ENCODE data around the gene SLC33A1.
A peak's percentile ranks its signal among the peaks of the same experiment; 100 is the strongest.

GRCh38 chr3:155805802-155806618 is 48.2 kb downstream of the SLC33A1 start, which contains the start of gene C3orf33:
- TF ChIP-seq IRF2 (CRISPR knock-in tag; IDR thresholded peaks at IDR 0.05; ENCODE audit: borderline replicate concordance, low read depth) (no peak), NR1H2 (CRISPR knock-in tag; IDR thresholded peaks at IDR 0.05) (no peak), CTCF (IDR thresholded peaks at IDR 0.05) (peak; percentile 80), MAX (CRISPR knock-in tag; IDR thresholded peaks at IDR 0.05) (peak; percentile 45; the same call in 1 of the 2 replicates), CREB1 (CRISPR knock-in tag; IDR thresholded peaks at IDR 0.05) (0 out of 2 replicates have a peak, but pooled peaks have one; percentile 44), FOXJ3 (CRISPR knock-in tag; IDR thresholded peaks at IDR 0.05; ENCODE audit: borderline replicate concordance) (no peak)

All from WTC11 (cell line).